NCI-H1417 (cell line): Measurements from ENCODE around the gene APOL3.
"Not testable (repeated sequence)": the region's sequence is repeated elsewhere in the genome, so short reads cannot be mapped to it uniquely, and the experiment has no call there.

Experiments used
- DNase-seq, 3 experiments: peaks; one replicate each; lab custom pipeline; 2025; lab: John Stamatoyannopoulos, UW

The APOL3 gene

DNA sequence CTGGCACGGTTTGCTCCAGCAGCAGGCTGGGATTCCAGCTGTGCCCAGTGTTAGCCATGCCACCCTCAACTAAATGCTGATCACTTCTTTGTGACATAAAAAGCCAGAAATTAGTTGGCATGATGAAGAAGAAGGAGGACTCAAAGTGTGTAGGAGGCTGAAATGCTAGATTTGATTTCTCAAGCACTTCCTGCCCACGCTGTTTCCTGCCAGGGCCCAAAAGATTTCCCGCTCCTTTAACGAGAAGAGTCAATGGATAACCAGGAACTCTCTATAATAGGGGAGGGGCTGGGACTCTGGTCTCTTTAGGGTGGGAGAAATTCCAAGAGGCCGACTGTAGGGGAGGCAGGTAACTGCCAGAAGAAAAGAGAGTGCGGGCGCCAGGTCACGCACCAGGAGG, 26.4 kb downstream of the APOL3 start:
- DNase-seq = no peak

DNA sequence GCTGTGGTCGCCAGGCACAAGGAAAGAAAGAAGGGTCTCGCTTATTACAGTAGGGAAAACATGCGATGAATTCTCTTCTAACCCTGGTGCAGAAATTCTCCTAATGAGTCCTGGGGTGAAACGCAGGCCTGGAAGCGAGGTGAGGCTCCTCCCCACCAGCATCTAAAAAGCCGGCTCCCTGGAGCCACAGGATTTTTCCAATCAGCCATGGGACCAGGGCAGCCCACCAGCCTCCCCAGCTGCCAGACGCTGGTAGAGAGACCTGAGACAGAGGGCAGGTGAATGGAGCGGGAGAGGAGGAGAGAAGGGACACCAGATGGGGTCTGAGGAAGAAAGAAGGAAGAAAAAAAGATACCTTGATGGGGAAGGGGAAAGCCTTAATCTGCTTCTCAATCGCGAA, 28.6 kb downstream of the APOL3 start:
- DNase-seq = no peak

DNA sequence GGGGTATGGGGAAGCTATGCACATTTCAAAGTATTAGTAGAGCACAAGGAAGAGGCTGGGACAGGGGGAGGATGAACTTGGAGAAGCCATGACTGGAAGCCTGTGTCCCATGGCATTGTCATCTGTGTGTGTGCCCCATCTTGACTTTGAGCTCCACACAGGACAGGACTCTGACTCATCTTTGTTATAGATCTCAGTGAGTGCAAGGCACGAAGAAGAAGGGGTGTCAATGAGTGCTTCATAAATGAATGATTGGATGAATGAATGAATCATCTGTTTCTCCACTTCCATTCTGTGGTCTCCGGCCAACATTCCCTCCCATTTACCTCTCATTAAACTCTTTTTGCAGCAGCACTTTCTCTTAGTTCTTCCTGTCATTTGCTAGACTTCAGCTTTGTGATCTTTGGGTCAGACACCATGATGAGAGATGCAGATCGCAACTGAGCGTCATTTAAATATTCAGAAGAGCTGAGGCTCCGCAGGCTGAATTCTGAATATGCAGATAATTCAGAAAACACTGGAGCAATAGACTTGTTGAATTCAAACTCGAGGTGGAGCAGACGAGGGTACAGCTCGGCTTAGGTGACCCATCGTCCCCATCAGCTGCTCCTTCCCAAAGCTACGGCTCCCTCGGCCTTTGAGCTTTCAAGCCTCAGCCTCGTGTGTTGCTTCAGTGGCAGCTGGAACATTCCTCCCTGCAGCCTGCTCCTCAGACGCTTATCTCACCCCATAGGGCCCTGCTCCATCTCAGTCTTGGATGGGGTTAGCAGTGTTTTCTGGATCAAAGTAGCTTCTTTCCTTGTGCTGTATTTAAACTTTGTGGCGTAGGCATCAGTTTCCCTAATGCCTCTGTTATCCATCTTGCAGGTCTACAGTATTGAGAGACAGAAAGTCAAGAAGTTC, 30.8 kb downstream of the APOL3 start:
- DNase-seq = no peak

DNA sequence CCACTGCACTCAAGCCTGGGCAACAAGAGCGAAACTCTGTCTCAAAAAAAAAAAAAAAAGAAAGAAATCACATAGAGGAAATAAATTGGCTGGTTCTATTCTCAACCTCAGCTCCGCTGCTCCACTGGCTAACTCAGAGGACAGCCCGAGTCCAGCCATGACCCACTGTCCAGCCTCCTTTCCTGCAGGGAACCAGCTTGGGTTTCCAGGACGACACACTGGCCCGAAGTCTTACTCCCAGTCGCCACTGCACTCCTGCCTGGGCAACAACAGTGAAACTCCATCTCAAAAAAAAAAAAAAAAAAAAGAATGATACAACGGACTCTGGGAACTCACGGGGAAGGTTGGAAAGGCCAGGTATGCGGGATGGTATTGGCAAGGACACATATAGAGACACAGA, 31.5 kb downstream of the APOL3 start:
- DNase-seq = no peak

DNA sequence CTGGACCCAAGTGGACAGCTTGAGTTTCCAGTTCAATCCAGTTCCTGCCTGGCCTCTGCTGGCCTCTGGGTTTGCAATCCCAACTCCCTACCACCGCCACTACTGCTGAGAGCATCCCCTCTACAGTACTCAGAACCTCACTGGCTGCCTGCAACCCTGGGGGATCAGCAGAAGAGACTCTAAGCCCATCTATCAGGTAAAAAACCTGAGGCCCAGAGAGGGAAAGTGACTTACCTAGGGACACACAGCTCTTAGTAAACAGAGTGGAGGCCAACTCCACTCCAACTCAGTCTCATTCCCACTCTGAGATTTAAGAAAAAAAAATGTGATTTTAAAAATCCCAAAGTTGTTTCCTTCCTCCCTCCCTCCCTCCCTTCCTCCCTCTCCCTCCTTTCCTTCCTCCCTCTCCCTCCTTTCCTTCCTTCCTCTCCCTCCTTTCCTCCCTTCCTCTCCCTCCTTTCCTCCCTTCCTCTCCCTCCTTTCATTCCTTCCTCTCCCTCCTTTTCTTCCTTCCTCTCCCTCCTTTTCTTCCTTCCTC, 34.5 kb downstream of the APOL3 start:
- DNase-seq = no peak

DNA sequence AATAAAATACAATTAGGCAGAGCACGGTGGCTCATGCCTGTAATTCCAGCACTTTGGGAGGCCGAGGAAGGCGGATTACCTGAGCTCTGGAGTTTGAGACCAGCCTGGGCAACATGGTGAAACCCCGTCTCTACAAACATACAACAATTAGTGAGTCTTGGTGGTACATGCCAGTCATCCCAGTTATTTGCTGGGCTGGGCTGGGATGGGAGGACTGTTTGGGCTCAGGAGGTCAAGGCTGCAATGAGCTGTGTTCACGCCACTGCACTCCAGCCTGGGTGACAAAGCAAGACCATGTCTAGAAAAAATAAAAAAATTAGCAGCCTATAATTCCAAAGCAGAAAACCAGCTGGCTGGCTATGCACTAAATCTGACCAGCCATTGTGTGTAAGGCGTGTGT, 35.1 kb downstream of the APOL3 start:
- no peak for DNase-seq

DNA sequence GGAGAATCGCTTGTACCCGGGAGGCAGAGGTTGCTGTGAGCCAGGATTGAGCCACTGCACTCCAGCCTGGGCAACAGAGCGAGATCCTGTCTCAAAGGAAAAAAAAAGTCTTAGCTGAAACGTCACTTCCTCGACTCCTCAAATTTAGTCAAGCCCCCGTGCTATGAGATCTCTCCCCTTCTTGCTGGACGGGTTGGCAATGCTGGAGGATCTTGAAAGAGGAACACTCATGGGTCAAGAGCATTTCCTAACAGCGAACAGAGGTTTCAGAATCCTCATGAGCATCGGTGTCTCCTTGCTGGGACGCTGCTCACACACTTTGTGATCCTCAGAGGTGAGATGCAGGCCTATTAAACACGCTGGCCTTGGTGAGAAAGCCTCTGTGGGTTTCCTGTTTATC, 35.9 kb downstream of the APOL3 start:
- no peak for DNase-seq

DNA sequence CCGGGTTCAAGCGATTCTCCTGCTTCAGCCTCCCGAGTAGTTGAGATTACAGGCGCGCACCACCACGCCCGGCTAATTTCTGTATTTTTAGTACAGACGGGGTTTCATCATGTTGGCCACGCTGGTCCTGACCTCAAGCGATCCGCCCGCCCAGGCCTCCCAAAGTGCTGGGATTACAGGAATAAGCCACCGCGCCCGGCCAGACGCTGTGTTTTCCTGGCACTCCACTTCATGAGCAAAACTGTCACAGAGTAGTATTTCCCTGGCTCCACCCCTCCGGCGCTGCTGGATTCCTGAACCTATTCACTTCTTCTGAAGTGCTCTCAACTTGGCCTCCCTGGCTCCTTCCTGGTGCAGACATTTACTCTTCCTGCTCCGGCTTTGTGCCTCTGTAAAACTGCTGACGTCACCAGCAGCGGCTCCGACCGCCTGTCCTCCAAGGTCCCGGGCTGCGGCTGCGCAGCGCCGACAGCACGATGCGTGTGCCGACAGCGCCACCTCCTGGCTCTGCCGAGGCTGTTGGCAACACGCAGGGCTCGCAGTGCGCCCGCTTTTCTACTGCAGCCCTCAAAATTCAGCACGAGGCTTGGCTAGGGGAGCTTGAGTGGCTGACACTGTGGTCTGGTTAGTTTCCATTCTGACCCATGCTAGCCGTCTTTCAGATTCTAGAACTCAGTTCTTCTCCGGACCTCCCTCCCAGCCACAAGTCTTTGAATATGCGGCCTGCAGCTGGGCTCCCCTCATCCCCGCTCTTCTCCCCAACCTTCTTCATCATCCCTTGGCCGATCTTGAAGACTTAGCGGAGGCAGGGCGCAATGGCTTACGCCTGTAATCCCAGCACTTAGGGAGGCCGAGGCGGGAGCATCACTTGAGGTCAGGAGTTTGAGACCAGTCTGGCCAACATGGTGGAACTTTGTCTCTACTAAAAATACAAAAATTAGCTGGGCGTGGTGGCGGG, 36.6 kb downstream of the APOL3 start:
- DNase-seq = peak; percentile 79 to 93 (median 93)

DNA sequence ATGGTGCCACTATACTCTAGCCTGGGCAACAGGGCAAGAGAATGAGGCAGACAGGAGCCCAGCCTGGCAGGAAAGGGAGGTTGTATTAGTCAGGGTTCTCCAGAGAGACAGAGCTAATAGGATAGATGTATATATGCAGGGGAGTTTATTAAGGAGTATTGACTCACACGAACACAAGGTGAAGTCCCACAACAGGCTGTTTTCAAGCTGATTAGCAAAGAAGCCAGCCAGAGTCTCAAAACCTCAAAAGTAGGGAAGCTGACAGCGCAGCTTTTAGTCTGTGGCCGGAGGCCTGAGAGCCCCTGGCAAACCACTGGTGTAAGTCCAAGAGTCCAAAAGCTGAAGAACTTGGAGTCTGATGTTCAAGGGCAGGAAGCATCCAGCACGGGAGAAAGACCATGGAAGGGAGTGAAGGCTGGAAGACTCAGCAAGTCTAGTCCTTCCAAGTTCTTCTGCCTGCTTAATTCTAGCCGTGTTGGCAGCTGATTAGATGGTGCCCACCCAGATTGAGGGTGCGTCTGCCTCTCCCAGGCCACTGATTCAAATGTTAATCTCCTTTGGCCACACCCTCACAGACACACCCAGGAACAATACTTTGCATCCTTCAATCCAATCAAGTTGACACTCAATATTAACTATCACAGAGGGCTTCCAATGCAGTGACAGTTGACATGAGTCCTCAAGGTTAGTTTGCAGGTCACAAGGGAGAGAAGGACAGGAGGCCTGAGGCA, 39.8 kb downstream of the APOL3 start:
- not testable (repeated sequence) for DNase-seq

DNA sequence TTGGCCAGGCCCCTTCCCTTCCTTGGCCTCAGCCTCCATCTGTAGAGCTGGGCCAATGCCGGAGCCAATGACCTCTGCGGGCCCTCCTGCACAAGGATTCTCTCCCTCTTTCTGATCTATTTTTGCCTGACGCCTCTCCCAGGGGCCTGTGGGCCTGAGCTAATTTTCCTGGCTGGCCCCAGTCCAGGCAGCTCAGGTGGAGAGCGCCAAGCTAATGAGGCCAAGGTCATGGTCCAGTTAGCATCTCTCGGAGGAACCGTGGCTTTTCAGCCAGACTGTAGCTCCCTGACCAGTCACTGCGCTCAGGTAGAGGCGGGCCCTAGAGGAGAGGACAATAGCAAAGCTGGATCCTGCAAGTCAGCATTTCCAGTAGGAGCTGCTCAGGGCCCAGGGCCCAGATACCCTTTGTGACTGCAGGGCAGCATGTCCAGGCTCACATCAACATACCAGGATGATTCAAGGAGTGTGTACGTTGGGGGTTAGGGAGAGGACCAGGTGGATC, 43.5 kb downstream of the APOL3 start:
- DNase-seq = peak in 2 of 3 experiments; percentile 2 to 10

DNA sequence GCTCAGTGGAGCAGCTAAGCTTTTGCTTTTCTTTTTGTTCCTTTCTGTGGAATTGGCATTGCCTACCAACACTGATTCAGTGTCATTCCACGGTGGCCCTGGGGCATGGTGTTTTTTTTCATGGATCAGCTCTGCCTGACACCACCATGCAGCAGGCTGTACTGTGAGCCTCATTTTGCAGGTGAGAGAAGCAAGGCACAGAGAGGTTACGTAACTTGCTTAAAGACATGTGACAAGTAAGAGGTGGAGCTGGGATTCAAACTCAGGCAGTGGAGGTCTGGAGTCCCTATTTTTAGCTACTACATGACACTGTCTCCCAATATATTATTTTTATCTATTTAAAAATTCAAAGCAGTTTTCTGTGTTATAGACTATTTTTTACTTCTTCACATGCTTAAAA, 44.4 kb downstream of the APOL3 start:
- DNase-seq = no peak

DNA sequence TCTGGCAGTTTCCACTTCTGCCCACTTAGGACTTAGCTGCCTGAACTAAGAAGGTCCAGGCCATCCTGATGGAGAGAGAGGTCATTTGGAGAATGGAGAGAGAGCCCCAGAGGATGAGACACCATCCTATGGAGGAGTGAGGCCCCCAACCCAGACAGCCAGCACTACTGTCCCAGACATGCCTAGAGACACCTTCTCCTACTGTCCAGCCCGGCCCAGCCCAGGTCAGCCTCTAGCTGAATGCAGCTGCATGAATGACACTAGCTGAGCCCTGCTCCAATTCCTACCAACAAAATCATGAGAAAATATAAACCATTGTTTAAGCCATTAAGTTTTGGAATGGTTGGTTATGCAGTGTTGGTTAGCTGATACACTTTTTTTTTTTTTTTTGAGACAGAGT, 47.4 kb downstream of the APOL3 start:
- no peak for DNase-seq

DNA sequence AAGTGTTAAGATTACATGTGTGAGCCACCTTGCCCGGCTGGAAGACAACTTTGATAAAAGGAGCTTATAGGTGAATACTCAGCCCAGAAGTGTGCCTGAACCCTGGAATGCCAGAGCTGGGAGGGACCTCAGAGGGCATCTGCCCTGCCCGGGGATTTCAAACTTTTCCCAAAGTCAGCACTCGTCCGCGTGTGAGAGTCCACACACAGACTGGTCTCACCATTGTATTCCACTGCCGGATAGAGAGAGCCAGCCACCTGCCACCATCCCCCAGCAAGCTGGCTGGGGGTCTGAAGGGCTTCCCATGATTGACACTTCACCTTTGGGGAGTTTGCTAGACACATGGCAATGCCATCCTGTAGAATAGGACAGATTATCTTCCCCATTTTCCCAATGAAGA, 49.2 kb downstream of the APOL3 start:
- DNase-seq = no peak

DNA sequence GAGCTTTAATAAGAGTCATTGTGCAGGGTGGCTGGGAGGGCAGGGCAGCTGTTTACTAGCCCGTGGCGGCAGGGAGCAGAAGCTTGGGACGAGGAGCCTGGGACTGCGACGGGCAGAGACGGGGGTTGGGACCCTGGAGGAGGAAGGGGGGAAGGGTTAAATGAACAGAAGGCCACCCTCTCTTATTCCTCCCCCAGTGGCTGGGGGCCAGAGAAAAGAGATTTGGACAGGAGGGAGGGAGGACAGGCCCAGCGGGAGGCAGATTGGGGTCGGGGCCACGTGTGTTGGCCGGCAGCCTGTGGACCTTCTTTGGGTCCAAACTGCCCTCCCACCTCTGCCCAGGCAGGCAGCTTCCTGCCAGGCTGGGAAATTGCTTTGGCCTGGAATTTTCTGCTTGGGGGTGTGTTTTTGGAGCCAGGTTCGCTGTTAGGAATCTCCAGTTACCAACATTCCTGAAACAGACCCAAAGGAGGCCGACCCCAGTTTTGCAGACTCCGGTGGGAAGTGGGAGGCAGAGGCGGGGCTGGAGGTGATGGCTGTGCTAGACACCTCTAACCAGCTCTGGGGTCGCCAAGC, 50.2 kb downstream of the APOL3 start:
- no peak for DNase-seq

DNA sequence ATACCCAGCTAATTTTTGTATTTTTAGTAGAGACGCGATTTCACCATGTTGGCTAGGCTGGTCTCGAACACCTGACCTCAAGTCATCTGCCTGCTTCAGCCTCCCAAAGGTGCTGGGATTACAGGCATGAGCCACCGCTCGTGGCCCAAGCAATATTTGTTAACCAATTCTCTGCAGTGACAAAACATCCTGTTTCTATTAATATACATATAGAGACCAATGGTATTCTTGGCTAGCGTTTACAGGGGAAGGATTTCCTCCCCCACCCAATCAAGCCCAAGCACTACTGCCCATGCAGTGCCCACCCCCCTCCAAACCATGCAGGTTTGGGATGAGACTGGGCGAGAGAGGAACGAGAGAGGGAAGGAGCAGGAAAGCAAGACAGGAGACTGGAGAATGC, 53.1 kb downstream of the APOL3 start:
- no peak for DNase-seq

DNA sequence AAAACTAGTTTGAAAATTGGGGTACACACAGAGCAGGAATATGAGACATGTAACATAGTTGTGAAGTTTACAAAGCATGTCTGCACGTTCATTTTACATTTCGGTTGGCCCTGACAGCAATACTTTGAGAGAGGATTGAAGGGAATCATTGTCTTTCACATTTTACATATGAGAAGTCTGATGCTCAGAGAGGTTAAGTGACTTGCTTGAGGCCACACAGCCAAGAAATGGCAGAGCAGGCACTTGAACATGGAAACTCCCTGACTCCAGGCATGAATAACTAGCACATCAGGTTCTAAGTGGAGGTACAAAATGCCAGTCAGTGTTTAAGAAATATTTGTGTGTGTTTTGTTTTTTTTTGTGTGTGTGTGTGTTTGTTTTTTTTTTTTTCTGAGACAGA, 53.6 kb downstream of the APOL3 start:
- no peak for DNase-seq

DNA sequence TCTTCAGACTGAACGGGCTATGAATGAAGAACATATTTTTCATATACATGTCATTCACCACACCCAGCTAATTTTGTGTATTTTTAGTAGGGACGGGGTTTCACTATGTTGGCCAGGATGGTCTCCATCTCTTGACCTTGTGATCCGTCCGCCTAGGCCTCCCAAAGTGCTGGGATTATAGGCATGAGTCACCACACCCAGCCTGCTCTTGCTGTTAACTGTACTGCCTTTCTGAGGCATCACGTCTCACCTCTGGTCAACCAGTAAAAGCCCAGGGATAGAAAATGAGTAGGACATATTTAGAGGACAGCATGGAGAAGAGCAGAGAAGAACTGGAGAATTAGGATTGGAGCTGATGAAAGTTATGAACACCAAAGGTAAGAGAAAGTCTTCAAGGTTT, 55.6 kb downstream of the APOL3 start:
- no peak for DNase-seq

DNA sequence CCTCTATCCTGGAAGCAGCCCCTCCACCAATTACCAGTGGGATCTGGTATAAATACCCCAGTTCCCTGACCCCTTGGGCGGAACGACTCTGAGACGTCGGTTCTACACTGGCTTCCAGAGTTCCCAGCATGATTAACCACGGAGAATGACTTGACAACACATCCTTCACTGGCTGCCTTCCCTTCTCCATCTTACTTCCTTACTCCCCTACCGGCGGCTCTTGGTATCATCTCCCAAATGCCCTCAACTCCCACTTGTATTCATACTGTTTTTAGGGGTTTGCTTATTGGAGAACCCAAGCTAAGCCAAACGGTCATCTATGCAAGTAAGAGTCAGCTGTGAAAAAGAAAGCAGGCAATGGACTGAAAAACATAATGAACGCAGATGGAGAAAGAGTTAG, 56.1 kb downstream of the APOL3 start:
- DNase-seq = no peak

DNA sequence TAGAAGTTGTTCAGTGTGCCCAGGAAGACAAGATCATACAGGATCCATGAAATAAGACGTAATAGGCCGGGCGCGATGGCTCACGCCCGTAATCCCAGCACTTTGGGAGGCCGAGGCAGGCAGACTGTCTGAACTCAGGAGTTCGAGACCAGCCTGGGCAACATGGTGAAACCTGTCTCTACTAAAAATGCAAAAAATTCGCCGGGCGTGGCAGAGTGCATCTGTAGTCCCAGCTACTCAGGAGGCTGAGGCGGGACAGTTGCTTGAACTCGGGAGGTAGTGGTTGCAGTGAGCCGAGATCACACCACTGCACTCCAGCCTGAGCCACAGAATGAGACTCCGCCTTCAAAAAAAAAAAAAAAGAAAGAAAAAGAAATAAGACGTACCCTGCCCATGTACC, 56.7 kb downstream of the APOL3 start:
- no peak for DNase-seq

DNA sequence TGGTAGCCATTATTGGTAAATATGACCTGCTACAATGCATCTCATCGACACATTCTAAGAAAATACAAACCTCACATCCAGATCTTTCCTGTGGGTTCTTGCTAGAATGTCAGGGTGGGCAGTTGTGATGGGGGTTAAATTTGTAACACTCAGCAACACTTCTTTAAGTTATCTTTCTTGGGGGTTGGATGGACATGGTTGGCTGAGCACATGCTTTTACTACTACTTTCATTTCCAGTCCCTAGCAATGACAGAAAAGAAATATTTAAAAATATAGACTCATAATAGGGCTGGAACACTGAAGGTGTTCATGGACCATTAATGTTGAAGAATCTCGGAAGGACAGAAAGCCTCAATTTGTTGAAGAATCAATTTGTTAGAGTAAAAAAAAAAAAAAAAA, 57.6 kb downstream of the APOL3 start:
- no peak for DNase-seq

DNA sequence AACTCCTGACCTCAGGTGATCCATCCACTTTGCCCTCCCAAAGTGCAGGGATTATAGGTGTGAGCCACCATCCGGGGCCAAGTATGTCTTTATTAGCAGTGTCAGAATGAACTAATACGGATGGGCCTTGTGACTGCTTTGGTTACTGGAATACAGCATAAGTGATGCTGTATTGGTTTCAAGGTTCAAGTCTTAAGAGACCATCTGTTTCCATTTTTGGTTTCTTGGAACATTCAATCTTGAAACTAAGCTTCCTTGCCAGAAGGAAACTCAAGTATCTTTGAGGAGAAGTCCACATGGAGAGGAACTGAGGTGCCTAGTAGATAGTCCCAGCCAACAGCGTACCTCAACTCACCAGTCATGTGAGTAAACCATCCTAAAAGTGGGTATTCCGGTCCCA, 58.8 kb downstream of the APOL3 start:
- no peak for DNase-seq
